GM12878 (cell line): ENCODE results near the gene FKBP14.

ENCODE experiments used
- CHD1 ChIP-seq: IDR thresholded peaks from 2 replicates; pipeline ENCODE4 v1.6.1; 2012; ENCODE audit warnings: low read depth, low read length, improper control_type of control experiment
- JUNB ChIP-seq: IDR thresholded peaks from 2 replicates; pipeline ENCODE4 v1.6.1; 2016; ENCODE audit warnings: antibody characterized with exemption, mild to moderate bottlenecking
- REST ChIP-seq: IDR thresholded peaks from 2 replicates; pipeline ENCODE4 v1.6.1; 2012; ENCODE audit warnings: mild to moderate bottlenecking, low read depth, low read length
- SKIL ChIP-seq: fragments of 450-650 bp; IDR thresholded peaks from 2 replicates; pipeline ENCODE4 v1.6.1; 2017; ENCODE audit warnings: mild to moderate bottlenecking, low read depth, inconsistent platforms; ENCODE audit not compliant: poor library complexity, severe bottlenecking
- STAT1 ChIP-seq: fragments of 450-650 bp; conservative IDR thresholded peaks from 2 replicates; pipeline ENCODE4 v1.6.1; 2014; ENCODE audit warnings: antibody characterized with exemption, mild to moderate bottlenecking
- ZNF274 ChIP-seq: IDR thresholded peaks from one replicate; pipeline ENCODE4 v1.8.0; 2011; ENCODE audit not compliant: insufficient read length, insufficient read depth

- TF ChIP-seq SKIL (no peak), STAT1 (no peak), JUNB (no peak), ZNF274 (no peak), CHD1 (no peak), REST (no peak)
Observed at GRCh38 chr7:29991937-29992336, 34.6 kb downstream of the FKBP14 start.
